ENCODE data around the gene PAPPA2.

DNA sequence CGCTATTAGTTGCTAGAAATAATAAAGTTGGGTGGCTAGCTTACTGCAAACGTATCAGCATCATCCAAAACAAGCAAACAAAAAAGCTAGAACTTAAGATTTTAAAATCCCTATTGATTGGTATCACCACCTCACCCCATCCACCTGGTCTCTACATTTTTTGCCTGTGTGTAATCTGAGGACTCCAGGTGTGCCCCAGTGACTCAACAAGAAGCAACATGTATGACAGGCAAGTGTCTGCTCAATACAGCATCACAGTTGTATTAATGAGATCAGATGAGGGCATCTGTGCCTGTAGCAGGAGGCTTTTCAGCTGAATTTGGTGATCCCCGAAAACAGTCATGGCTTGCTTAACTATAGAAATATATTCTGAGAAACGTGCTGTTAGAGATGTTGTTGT lies 14.6 kb upstream of the PAPPA2 start:
- no peak for TF ChIP-seq CTCF (conservative IDR thresholded peaks at IDR 0.05 in 1 of 2, IDR thresholded peaks at IDR 0.05 in 1 of 2; ENCODE audit: low read depth in 1 of 2, low read length in 2 of 2)
- TF ChIP-seq EZH2 (IDR thresholded peaks at IDR 0.05; ENCODE audit: low read length, missing control alignments): no peak

Data from fibroblast of lung (primary cell).